ENCODE results near the gene SDK1.

SDK1 gene

DNA sequence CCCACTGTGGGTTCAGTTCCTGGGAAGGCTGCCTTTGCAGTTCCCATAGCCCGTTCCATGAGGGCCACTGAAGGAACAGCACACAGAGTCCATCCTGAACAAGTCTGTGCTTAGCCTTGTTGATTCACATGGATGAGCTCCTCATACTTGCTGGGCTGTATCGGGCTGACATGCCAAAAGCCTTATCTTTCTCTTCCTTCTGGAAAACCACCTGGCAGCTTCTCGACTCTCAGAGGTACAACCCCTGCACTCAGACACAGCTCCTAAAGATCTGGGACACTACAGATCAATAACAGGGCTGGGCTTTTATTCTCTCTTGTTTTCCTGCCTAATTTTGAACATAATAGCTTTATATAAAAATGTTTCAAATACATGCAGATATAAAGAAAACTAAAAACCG is 667.2 kb downstream of the SDK1 start:
- no peak for DNase-seq

DNA sequence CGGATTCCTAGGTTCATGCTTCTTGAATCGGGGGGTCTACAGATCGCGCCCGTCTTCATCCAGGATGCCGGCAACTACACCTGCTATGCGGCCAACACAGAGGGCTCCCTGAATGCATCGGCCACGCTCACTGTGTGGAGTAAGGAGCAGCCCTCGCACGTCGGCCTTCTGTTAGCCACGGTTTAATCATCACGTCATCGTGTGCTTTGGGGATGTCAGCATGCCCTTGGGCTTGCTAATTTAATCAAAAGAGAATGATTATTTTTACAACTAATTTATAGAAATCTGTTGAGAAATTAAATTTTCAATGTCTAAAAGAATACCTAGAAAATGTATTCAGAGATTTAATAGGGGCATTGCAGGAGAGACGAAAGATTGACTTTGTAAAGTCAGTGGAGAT is 668.2 kb downstream of the SDK1 start:
- DNase-seq: no peak

DNA sequence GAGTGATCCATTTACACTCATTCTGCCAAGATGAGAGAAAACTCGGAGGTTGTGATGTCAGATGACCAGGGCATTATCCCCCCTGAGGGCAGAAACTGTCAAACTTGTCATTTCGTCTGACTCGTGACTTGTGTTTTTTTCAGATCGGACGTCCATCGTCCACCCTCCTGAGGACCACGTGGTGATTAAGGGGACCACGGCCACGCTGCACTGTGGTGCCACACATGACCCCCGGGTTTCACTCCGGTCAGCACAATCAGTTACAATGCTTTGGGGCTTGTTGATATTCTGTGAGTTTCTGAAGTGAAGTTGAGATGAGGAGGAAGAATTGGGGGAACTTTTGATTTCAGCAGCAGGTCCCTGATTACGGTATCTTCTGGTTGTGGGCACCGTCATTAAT is 670.3 kb downstream of the SDK1 start:
- no peak for DNase-seq

DNA sequence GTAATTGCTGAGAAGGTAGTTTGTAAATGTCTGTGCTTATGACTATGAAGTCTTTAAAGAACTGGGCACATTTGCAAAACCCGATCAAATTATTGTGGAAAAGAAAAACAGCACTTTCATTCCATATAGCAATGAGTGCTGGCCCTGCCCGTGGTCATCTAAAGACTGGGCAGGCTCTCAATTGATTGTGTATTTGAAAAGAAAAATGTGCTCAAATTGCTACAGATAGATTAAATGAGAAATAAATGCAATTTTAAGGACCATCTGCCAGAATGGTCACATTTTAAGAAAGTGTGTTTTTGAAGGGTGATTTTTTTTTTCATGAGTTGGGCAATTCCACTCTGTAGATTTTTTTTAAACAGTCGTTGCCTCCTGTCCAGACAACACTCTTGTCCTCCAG is 672.2 kb downstream of the SDK1 start:
- DNase-seq: no peak

DNA sequence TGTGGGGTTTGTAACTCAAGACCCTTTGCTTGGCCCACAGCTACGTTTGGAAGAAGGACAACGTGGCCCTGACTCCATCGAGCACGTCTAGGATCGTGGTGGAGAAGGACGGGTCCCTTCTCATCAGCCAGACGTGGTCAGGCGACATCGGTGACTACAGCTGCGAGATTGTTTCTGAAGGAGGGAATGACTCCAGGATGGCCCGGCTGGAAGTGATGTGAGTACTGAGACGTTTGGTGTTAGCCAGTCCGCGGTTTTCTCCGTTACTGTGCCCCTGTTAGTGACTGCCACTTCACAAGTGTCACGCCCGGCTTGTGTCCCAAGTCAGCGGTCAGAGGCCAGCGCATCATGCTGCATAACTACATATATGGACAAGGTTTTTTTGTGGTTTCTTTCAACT is 673.3 kb downstream of the SDK1 start:
- no peak for DNase-seq

DNA sequence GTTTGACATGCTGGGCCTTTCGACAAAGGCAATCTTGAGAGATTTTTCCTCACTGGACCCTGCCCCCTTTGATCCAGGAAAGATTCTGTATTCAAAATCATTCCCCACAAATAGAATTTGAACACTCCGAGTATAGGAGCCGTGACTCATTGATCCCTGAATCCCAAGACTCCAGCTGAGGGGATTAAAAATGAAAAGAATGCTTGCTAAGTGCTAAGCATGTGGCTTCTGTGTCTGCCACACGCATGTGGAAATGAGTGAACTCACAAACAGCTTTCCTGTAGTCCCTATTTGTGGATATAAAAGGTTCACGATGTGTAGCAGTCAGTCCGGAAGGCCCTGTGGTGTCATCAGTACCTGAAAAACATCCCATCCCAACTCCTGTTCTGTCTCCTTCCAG is 674.3 kb downstream of the SDK1 start:
- DNase-seq: no peak

DNA sequence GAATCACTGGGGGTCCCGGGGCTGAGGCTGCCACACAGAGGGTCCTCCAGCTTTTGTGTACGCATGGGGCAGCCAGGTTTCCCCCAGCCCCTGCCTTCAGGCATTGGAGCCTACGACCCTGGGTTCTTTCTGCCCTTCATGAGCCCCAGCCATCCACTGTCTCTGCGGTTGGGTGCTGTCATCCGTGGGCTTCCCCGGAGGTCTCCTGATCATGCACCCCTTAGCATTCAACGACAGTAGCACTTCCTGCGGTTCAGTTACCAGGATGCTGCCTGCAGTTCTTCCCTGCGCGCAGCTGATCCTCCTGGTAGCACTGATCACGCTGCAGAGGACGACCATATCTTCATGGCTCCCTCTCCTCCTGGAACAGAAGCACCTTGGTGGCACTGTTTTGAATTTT is 676.3 kb downstream of the SDK1 start:
- no peak for DNase-seq

DNA sequence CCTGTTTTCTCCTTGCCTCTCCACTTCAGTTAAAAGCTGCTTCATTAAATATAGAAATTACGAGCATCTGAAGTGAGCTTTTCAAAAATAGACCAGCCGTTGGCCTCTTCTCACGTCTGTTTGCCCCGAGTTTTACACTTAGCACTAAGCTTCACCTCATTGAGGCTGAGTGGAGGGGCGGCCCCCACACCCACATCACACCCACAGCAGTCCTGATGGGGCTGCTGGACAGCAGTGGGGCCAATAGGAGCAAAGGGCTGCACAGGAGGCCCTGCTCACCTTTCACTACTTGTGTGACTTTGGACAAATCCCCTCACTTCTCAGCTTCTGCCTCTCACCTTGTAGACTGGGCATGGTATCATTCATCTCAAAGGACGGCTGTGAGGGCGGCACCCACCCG is 677.8 kb downstream of the SDK1 start:
- DNase-seq: no peak

DNA sequence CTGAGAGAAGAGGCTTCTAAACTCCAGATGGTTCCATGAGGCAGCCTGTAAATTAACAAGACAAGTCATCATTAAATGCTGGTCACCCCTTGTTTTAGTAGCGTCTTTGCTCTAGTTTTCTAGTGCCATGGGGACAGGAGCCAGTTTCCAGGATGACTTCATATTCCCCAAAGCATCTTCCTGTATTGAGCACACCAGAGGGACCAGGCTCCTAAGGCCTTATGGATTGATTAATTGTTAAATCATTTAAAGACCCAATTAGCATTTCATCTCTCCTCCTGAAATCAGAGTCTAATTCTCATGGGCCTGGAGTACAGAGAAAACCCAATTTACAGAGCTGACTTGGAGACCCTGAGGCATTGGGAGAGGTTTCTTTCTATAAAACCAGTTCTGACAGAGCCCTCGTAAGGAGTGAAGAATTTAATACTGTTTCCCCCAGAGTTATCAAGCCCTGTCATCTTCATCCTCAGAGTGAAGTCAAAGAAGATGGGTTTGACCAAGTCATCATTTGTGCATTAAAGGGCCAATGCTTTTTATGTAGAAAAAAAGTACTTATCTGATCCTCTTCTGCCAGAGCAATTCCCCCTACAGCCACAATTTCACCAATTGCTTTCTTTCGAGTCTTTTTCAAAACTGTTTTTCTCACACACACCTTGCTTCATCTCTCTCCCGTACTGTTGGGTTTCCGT is 678.7 kb downstream of the SDK1 start:
- DNase-seq: no peak

DNA sequence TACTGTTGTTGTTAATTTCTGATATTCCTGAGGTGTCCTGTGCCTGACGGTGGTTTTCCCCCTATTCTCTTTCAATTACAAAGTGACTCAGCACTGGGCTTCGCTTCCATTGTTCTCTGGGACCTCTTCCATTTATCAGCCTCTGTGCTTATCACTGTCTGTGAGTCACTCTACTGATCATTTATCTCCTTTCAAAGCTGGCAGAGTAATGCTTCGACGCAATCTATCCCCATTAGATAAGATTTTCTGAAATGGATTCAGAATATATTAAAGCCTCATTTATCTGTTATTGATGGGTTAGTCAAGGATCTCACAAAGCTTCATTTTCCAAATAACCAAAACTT is 679.2 kb downstream of the SDK1 start:
- no peak for DNase-seq

DNA sequence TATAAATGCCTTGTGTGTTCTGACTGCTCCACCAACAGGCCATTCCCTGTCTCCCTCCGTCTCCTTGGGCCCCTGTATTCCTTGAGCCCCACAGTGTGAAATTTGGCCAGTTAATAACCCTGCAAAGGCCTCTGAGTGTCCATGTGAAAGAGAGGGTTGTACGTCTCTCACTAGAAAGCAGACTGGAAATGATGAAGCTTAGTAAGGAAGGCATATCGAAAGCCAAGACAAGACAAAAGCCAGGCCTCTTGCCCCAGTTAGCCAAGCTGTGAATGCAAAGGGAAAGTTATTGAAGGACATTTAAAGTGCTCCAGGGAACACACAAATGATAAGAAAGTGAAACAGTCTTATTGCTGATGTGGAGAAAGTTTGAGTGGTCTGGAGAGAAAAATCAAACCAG is 680.2 kb downstream of the SDK1 start:
- no peak for DNase-seq

DNA sequence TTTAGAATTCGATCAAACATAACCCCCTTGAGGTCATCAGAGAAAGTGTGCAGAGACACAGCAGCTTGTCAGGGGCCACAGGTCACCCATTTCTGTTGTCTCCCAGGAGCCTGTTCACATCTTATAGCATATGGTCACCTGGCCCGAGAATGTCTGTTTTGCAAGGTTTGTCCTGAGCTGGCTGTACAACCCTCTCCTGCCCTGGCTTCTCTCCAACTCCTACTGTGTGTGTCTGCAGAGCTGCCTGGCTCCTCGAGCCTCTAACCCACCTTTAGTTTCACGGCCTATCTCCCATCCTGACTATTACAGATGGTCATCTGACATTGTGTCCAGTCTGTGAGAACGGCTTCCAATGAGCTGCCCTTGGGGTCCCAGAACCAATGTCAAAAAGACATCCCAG is 683.4 kb downstream of the SDK1 start:
- no peak for DNase-seq

DNA sequence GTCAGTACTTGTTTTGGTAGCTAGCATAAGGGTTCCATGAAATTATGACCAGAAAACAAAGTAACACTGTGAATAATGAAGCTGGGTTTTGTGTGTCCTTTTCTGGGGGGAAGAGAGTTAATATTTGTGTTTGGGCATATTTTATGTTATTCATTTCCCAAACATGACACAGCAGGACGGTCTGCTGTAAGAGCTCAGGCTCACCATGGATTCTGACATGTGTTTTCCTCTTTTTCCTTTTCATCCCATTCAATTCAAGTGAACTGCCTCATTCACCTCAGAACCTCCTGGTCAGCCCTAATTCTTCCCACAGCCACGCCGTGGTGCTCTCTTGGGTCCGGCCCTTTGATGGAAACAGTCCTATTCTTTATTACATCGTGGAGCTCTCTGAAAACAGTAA is 685.9 kb downstream of the SDK1 start:
- no peak for DNase-seq

DNA sequence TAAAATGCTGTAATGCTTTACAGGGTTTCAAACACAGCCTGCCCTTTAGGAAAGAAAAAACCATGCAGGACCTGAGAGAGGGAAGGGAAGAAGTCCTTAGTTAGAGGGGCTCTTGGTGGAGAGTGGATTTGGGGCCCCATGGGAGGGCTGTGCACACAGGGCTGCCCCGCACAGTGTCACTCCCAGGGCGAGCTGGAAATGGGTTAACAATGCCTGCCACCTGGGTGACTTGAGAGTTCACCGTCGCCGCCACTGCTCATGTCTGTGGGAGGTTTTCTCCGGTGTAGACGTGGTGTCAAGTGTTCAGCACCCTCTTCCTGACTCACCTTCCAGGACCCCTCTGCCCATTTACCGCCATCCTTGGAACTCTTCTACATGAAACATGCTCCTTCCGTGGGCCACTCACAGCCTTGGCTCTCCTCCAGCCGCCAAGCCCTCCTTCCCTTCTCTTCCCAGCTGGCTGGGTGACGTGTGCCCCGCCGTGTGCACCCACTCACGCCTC is 686.4 kb downstream of the SDK1 start:
- no peak for DNase-seq

DNA sequence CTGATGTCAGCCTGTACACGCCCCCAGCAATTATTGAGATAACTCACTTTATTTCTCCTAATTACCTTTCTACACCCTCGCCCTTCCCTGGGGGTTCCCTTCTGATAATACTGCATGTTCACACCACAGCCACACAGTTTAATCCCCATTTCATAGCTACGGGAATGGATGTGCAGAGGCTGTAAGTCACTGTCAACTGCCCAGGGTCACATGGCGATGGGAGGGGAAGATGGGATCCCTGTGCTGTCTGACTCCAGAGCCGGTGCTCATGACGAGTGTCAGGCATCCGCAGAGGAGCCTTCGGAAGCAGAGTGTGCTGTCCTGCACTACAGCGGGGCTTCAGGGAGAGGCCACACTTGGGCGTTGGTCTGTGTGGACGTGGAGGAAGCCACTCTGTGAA is 688.7 kb downstream of the SDK1 start:
- DNase-seq: no peak

DNA sequence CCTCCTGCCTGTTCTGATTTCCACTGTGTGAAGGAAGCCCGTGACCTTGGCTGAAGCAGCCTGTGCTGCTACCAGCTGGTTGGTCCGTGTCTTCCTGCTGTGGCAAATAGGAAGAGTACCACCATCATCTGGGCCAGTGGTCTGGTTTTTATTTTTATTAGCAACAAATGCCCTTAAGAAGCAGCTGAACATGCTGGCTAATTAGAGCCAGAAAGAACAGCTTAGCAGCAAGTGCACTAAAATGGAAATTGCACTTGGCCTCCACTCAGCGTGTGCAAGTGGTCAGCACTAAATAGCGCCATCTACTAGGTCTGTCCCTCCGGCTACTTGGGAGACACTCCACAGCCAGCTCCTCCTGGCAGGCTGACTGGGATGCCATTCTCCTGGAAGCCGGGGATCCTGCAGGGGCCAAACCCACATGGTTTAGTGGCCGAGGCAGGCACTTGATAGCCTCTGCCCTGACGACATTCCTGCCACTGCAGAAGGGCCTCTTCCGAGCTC is 690.7 kb downstream of the SDK1 start:
- DNase-seq: no peak

DNA sequence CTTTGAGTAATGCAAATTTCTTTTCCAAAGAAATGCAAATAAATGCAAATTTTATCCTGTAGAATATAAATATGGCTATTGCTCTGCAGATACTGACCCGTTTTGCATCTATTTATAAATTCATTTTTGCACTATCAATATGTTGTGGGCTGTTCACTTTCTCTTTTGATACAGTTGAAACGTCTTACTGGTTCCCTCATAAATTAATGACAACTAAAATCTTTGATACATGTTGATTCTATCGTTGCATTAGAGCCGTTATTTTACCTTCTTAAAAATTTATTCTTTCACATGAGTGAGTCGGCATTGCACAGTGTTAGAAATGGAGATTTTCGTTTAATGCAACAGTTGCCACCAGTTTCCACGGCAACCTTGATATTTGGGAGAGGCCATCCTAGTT is 691.8 kb downstream of the SDK1 start:
- no peak for DNase-seq

DNA sequence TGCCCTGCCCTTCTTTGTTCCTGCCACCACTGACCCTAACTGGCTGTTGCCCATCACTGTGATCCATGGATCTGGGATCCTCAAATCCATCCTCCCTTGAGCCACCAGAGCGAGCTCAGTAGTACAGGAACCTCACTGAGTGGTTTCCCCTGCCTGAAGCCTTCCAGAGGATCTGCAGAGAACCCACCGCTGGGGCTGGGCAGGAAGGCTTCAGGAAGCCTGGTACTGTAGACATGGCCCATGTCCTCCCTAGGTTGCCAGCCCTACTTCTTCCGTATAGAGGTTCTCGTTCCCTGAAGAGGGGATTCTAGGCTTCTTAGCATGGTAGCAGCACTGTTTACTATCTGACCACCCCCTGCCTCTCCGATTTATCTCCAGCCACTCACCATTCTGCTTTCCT is 693.7 kb downstream of the SDK1 start:
- DNase-seq: no peak

DNA sequence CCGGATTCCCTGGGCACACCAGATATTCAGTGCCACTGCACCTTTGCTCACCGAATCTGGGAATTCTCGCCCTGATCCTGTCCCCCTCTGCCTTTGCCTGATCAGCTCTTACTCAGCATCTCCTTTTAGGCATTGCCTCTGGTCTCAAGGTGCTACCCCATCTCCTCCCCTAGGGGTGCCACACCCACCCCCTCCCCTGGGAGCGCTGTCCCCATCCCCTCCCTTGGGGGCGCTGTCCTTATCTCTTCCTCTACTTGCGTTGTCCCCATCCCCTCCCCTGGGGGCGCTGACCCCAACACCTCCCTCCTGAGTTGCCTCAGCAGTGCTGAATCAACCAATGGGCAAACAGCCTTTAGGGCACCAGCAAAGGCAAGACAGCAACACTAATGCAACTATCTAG is 694.1 kb downstream of the SDK1 start:
- DNase-seq: no peak

DNA sequence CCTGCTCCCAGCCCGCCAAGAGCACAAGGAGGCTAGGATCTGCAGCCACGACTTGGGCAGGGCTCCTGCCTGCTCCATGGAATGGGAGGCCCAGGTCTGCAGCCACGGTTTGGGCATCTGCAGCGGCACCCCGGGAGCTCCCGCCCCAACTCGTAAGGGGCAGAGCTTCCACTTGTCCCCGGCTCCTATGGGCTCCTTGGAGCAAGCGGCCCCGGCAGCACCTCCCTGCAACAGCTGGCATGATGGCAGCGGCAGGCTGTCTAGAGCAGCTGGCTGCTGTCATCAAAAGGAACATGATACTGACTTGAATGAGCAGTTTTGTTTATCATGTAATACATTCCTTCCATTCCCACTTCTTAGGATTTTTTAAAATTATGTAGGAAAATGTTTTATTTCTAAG is 697.0 kb downstream of the SDK1 start:
- DNase-seq: no peak

DNA sequence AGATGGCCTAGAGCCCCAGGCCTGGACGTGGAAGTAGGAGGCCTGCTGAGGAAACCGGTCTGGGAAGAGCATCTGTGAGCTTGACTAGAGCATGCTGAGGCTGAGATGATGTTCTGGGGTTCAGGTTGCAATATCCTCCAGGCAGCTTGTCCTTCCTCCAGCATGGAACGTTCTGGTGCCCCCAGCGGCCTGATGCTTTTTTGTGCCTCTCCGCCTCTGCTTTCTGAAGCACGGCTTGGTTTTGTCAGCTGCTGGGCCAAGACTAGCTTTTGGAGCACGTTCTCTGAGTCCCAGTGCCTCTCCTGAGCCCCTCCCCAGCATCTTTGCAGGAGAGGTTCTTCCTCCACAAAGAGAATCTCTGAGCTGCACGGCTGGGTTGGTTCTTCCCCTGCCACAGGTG is 699.1 kb downstream of the SDK1 start:
- DNase-seq: no peak

DNA sequence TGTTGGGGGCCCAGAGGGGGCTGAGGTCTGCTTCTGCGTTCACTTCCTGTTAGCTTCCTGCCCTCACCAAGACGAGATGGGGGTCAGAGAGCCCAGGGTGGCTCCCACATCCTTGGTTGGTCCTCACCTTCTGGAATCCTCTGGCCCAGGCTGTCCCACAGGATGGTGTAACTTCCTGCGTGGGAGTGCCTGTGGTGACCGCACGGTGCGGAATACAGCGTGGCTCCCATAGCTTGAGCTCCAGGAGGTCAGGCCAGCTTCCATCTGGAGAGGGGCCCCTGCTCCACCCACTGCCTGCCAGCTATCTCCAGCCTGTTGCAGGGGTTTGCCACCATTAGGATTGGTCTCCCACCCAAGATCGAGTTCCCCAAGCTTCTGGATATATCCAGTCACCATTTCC is 699.9 kb downstream of the SDK1 start:
- no peak for DNase-seq

DNA sequence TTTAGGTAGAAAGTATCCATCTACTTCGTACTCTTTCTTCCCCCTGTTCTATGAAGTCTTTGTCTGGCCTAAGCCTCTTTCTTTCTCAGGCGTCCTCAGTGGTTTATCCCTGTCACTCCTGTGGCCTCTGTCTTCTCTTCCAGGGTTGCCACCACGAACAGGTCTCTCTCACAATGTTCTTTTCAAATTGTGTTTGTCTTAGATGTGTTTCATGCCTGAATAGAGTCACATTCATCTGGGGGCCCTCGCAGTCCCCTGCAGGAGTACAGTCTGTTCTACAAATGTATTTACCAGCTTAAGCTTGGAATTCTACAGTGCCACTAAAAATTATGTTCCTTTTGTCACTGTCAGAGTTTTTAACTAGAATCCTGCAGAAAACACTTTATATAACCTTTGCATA is 700.7 kb downstream of the SDK1 start:
- no peak for DNase-seq

DNA sequence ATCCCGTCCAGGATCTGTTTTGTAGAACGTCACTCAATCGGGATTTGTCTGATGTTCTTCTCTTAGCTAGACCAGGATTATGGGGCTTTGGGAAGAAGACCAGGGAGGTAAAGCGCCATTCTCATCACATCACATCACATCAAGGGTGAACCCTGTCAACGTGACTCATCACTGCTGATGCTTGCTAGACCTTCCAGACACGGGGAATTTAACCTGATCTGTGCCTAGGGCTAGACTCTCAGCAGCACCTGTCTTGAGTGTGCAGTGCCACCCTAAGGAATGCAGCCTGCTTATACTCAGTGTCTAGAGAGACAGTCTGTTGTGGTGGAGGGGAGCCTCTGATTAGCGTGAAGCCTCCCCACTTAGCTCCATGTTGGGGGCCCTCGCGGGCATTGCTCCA is 702.5 kb downstream of the SDK1 start:
- DNase-seq: no peak

DNA sequence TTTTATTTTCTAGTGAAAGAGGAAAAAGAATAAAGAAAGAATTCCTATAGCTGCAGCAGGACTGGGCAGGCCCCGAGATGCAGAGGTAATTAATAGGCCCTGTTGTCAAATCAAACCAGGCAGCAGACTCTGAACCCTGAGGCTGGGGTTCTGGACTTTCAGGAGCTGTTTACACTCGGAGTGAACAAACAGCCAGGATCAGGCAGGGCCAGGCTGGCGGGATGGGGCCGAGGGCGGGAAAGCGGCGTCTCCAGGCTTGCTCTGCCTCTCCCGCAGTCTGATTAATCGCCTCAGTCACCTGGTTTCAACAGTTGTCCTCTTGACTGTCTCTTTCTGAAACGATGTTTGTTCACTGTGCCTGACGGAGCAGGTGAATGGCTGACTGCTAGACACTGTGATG is 705.6 kb downstream of the SDK1 start:
- DNase-seq: no peak
